IPS DF 4.7 (cell line): Measurements from ENCODE around the gene KRT83.

Experiments used
- DNase-seq: peaks from one replicate; pipeline ENCODE4 v3.0.0-alpha.2; 2013; ENCODE audit warnings: low spot score; ENCODE audit errors: extremely low read depth

The KRT83 gene

DNA sequence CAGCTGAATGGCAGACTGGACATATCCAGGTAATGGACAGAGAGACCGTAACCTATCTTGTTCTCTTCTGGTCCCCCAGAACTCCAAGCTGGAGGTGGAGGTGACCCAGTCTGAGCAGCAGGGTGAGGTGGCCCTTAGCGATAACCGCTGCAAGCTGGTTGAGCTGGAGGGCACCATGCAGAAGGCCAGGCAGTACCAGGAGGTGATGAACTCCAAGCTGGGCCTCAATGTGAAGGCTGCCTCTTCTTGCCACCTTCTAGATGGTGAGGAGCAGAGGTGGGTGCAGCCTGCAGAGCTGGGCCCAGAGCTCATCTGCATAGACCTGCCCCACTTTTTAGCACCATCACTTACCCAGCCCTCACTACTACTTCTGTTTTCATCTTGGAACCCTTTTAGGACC lies 53.9 kb downstream of the KRT83 start:
- no peak for DNase-seq

GRCh38 chr12:52266514-52266913 lies 54.7 kb downstream of the KRT83 start:
- DNase-seq: no peak

DNA sequence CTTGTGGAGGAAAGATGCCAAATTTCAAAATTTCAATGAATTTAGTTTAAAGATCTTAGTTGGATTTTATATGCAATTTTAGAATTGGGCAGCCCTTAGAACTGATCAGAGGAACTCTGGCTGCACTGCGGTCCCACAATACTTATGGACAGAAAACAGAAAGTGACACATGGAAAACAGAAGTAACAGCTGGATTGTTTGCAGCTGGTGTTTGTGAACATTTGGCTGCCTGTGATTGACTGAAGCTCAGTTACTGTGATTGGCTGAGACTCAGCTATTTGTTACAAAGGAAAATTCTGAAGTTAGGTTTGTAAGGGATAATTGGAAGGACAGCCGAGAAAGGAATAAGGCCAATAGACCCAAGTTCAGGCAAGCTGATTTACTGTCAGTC lies 56.8 kb downstream of the KRT83 start:
- DNase-seq: no peak
